Myocyte (in vitro differentiated cells): Measurements from ENCODE around the gene KCNIP4. TPM values are rescaled to one million over a fixed set of nuclear protein-coding genes. Genes with fewer than 3 reads are reported as not detected.

Experiments
- DNase-seq: peaks from one replicate; pipeline ENCODE4 v3.0.0-alpha.2; 2012; ENCODE audit warnings: low read depth
- total RNA-seq: library from RNA; depleted of rRNA; stranded (reverse); fragments of >200 nt; gene quantifications from 2 replicates; pipeline ENCODE4 v1.2.3, GENCODE V29; 2014

KCNIP4 gene
- total RNA-seq, 1 donor from 2014 or later, result not detected

GRCh38 chr4:20883231-20883630 lies 1065.3 kb downstream of the KCNIP4 start:
- DNase-seq, result no peak

GRCh38 chr4:20882500-20882899 lies 1066.1 kb downstream of the KCNIP4 start:
- DNase-seq, result no peak

DNA sequence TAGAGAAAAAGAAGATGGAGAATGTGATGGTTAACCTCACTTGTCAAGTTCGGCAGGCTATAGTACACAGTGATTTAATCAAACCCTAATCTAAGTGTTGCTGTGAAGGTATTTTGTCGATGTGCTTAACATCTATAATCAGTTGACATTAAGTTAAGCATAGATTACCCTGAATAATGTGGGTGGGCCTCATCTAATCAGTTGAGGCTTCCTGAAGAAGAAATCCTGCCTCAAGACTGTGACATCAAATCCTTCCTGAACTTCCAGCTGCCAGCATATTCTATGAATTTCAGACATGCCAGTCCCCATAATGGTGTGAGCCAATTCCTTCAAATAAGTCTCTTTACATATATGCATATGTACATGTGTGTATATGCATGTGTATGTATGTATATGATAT lies 1066.9 kb downstream of the KCNIP4 start:
- DNase-seq, result no peak

- DNase-seq, result no peak
These were observed 1069.8 kb downstream of the KCNIP4 start for GRCh38 chr4:20878806-20879205.

DNA sequence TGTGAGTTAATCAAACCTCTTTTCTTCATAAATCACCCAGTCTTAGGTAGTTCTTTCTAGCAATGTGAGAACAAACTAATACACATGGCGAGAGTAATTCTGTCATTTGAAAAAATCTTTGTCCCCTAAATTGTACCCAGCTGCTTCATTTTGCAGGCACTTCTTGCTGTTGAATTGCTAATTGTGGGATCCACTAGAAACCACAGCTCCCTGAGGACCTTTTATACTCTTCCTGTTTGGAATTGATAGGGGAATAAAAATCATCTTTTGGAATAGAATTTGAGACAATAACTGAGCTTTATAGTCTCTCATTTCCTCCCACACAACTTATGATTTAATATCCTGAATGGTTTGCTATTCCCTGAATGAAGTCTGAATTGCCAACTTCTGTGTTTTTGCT lies 1078.1 kb downstream of the KCNIP4 start:
- DNase-seq, result no peak

- DNase-seq, result no peak
These were observed 1080.5 kb downstream of the KCNIP4 start for GRCh38 chr4:20868108-20868507.

GRCh38 chr4:20860878-20861277 lies 1087.7 kb downstream of the KCNIP4 start:
- no peak for DNase-seq

GRCh38 chr4:20859097-20859781 lies 1089.3 kb downstream of the KCNIP4 start:
- no peak for DNase-seq

- no peak for DNase-seq
These were observed 1091.5 kb downstream of the KCNIP4 start for GRCh38 chr4:20857081-20857480.

DNA sequence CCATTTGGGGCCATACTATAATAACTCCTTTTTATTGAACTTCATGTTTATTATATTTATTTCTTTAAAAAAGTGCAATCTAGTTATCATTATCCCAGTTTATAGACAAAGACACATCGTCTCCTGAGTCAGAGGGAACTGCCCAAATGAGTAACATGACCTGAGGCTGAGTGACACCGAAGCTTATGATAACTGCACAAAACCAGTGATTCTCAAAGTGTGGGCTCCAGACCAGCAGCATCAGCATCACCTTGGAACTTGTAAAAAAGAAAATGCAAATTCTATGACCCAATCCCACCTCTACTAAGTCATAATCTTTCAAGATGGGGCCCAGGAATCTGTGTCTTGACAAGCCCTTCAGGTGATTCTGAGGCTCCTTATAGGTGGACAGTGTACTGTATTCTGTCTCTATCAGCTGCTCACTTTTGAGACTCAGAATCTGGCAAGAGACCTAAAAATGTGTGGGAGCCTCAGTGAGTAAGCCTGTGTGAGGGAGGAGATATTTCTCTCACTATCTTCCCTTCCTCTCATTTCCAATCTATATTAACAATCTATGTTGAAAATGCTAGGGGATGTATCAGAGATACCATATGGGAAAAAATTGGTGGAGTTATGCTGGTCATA lies 1101.3 kb downstream of the KCNIP4 start:
- DNase-seq, result no peak

DNA sequence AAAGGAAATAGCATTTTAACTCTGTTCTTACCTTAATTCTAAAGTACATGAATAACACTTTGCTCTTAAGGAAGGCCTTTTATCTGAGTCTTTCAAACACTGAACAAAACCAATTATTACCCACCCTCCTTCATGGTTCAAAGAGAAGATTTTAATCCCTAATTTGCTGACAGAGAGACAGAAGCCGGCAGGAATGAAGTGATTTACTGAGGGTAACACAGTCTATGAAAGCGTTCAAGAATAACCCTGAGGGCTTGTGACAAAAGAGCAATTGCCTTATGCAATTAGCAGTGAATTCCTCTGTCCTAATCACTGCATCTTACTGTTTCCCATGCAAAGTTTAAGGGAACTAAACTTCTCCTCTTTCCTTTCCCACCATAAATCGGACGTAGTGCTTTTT lies 1104.3 kb downstream of the KCNIP4 start:
- DNase-seq, result no peak

- no peak for DNase-seq
These were observed 1107.9 kb downstream of the KCNIP4 start for GRCh38 chr4:20840648-20841190.

- DNase-seq, result no peak
These were observed 1108.6 kb downstream of the KCNIP4 start for GRCh38 chr4:20839957-20840356.

- DNase-seq, result no peak
These were observed 1110.1 kb downstream of the KCNIP4 start for GRCh38 chr4:20838476-20838875.

DNA sequence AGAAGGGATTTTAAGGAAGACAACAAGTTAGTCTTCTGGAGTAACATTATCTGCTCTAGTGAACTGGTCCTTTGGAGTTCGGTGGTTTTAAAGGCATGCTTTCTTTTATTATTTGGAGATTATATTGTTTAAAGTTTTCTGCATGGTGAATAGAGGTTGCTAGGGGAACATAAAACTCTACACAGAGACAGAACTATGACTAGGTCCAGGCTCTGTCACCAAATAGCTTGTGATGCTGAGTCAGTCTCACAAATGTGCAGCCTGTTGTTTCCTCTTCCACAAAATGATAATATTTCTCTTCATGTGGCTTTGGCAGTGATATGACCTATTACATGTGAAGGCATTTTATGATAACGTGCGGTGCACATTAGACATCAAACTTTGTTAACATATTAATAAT lies 1115.7 kb downstream of the KCNIP4 start:
- DNase-seq, result no peak

DNA sequence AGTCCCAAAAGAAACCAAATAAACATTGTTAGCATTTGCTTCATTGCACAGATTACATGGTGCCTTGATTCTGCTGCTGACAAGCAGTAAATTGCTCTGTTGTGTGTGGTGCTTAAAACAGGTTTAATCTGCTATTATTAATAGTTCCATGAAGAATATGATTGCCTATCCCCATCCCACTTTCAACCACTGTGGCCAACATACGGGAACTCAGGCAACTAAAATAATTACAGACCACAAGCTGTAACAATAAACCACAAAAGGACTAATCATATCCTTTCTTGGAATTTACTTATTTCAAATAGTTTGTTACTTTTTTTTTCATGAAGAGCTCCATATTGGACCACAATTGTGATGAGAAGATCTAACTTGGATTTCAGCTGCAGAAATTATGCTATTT lies 1116.8 kb downstream of the KCNIP4 start:
- DNase-seq, result no peak

GRCh38 chr4:20829617-20830357 lies 1118.8 kb downstream of the KCNIP4 start:
- no peak for DNase-seq

GRCh38 chr4:20825505-20825904 lies 1123.1 kb downstream of the KCNIP4 start:
- DNase-seq, result no peak

- DNase-seq, result no peak
These were observed 1132.3 kb downstream of the KCNIP4 start for GRCh38 chr4:20816287-20816686.

- DNase-seq, result no peak
These were observed 1134.9 kb downstream of the KCNIP4 start for GRCh38 chr4:20813700-20814099.

DNA sequence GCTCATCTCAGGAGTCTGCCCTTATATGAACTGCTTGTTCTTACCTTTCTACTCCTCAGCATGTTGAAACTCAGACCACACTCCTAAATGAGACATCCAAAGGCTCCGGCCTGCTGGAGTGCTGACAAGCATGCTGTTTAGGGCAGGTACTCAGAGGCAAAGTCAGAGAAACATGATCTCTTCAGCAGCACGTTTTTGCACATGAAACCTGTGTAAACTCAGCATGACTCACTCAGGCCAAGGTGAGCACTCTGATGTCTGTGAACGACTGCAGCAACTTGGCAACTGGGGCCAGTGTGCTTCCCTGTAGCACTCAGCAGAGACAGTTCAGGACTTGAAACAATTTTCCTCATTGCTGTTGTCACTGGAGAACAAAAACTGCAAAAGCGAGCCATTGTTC lies 1138.8 kb downstream of the KCNIP4 start:
- no peak for DNase-seq

DNA sequence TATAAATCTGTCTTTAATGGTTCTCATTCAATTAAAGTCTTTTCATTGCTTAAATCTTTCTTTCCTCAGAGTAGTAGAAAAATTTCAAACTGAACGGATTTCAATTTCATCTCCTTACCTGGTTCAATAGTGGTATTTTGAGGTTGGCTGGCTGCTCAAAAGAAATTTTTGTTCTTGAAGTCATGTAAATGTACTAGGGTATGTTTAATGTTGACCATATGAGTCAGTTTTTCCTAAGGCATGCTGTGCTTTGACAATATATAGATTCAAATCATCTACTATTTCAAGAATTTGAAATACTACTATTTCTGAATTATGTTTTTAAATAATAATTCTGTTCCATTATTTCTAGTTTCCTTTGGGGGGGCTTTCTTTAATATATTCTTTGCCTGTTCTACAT lies 1142.9 kb downstream of the KCNIP4 start:
- no peak for DNase-seq
